Measurements from ENCODE around the gene AQR.

The AQR gene

DNA sequence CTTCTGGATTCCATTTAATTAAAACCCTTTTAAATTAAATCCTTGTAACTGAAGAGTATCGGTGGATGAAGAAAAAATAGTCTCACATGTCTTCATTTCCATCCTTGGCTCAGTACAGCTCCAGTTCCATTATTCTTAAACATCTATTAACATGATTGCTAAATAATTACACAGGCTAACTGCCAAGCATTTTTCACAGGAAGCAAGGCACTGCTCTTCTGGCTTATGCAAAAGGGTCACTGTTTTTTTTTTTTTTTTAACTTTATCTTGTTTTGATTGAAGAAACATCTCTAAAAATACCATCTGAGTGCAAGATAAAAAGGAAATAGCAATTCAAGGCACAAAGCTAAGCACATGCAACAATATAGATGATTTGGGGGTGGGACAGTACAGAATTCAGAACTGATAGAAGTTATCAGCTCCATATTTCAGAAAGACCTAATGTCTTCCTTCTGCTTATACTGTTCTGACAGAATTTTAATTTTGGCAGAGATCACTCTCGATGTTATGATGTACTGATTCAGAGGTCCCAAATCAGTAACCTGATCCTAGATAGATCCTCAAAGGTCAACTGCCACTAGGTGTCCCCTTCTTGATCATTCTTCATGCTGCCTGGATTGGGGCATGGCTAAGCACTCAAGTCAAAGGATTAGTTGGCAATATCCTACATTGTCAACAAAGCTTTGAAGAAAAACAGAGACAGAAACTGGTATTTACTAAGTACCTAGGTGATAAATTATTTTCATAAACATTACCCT lies 116.4 kb downstream of the AQR start:
- H3K4me2 ChIP-seq (ENCODE audit: low read length), result no peak overlapping the region
- H4K20me1 ChIP-seq (ENCODE audit: control insufficient read depth, insufficient read depth, low read depth, low read length), result no peaks in the 10 kb centered on the region
- no peaks in the 10 kb centered on the region for H3K27me3 ChIP-seq (ENCODE audit: control insufficient read depth, low read length)
- no peak overlapping the region for H3K4me3 ChIP-seq (ENCODE audit: low read length)
- H3K4me1 ChIP-seq (ENCODE audit: control insufficient read depth, low read length), result peaks cover 31% of the 10 kb centered on the region
- H3K36me3 ChIP-seq (ENCODE audit: control insufficient read depth, low read length), result peaks cover 35% of the 10 kb centered on the region
- no peaks in the 10 kb centered on the region for H3K79me2 ChIP-seq (ENCODE audit: control insufficient read depth, low read length)
- H3F3A ChIP-seq (ENCODE audit: control insufficient read depth, insufficient read depth), result no peaks in the 10 kb centered on the region
- no peaks in the 10 kb centered on the region for H3K9me3 ChIP-seq (ENCODE audit: control insufficient read depth, insufficient read depth, low read length)
- H3K9me2 ChIP-seq (replicated peaks; ENCODE audit: control insufficient read depth, low read length), result no peaks in the 10 kb centered on the region
- no peak for TF ChIP-seq EZH2phosphoT487 (IDR thresholded peaks at IDR 0.05; ENCODE audit: borderline replicate concordance, low read length)
- peak; percentile 31 for TF ChIP-seq CTCF (IDR thresholded peaks at IDR 0.05; ENCODE audit: low read depth, low read length, poor library complexity, severe bottlenecking)
- no peak overlapping the region for H3K27ac ChIP-seq (ENCODE audit: low read depth, low read length)

DNA sequence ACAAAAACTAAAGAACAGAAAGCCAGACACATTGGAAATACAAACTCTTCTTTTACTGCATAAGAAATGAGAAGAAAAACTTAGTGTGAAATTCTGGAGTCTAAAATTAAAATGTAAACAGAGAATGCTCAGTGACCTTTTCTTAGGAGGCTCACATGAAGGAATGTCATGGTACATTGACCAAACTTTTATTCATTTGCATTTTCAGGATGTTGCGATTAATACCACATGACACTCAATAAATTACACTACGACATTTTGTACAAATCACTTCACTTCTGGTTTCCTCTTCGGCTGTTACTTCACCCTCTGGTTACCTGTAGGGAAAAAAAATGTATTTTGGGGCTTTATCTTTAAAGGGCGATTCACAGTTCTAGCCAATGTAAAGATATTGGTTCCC lies 117.8 kb downstream of the AQR start:
- H3K4me3 ChIP-seq (ENCODE audit: low read length), result 0 out of 2 replicates have a peak overlapping the region, but pooled peaks have one; percentile 1
- no peaks in the 10 kb centered on the region for H3F3A ChIP-seq (ENCODE audit: control insufficient read depth, insufficient read depth)
- no peaks in the 10 kb centered on the region for H3K9me3 ChIP-seq (ENCODE audit: control insufficient read depth, insufficient read depth, low read length)
- H3K9me2 ChIP-seq (replicated peaks; ENCODE audit: control insufficient read depth, low read length), result no peaks in the 10 kb centered on the region
- H3K27ac ChIP-seq (ENCODE audit: low read depth, low read length), result peak overlapping the region; percentile 13
- no peak for TF ChIP-seq EZH2phosphoT487 (IDR thresholded peaks at IDR 0.05; ENCODE audit: borderline replicate concordance, low read length)
- no peak for TF ChIP-seq CTCF (IDR thresholded peaks at IDR 0.05; ENCODE audit: low read depth, low read length, poor library complexity, severe bottlenecking)
- peaks cover 24% of the 10 kb centered on the region for H3K36me3 ChIP-seq (ENCODE audit: control insufficient read depth, low read length)
- H3K4me1 ChIP-seq (ENCODE audit: control insufficient read depth, low read length), result peaks cover 31% of the 10 kb centered on the region
- H3K27me3 ChIP-seq (ENCODE audit: control insufficient read depth, low read length), result no peaks in the 10 kb centered on the region
- no peaks in the 10 kb centered on the region for H3K79me2 ChIP-seq (ENCODE audit: control insufficient read depth, low read length)
- H3K4me2 ChIP-seq (ENCODE audit: low read length), result peak overlapping the region; percentile 20
- no peaks in the 10 kb centered on the region for H4K20me1 ChIP-seq (ENCODE audit: control insufficient read depth, insufficient read depth, low read depth, low read length)

DNA sequence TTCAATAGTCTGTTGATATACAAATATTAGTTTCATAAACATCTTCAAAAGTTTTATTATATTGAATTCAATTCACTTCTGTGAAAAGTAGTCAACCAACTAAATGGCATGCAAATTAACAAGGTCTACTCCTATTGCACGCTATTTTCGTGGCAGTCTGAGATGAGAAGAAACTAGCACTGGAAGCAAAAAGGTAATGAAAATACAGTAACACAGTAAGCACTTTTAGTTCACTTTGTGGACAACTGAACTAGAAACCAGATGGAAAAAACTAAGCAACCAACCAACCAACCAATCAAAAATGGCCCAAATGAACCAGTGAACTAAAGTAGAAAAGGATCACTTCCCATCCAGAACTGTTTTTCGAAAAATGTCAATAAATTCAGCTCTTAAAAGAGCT lies 118.5 kb downstream of the AQR start:
- no peaks in the 10 kb centered on the region for H3F3A ChIP-seq (ENCODE audit: control insufficient read depth, insufficient read depth)
- no peaks in the 10 kb centered on the region for H3K79me2 ChIP-seq (ENCODE audit: control insufficient read depth, low read length)
- H3K4me3 ChIP-seq (ENCODE audit: low read length), result no peak overlapping the region
- TF ChIP-seq CTCF (IDR thresholded peaks at IDR 0.05; ENCODE audit: low read depth, low read length, poor library complexity, severe bottlenecking) (no peak), EZH2phosphoT487 (IDR thresholded peaks at IDR 0.05; ENCODE audit: borderline replicate concordance, low read length) (no peak)
- H3K9me3 ChIP-seq (ENCODE audit: control insufficient read depth, insufficient read depth, low read length), result no peaks in the 10 kb centered on the region
- peaks cover 16% of the 10 kb centered on the region for H3K36me3 ChIP-seq (ENCODE audit: control insufficient read depth, low read length)
- peak overlapping the region; percentile 13; the same call in 1 of the 2 replicates for H3K27ac ChIP-seq (ENCODE audit: low read depth, low read length)
- H3K4me1 ChIP-seq (ENCODE audit: control insufficient read depth, low read length), result peaks cover 31% of the 10 kb centered on the region
- no peaks in the 10 kb centered on the region for H3K27me3 ChIP-seq (ENCODE audit: control insufficient read depth, low read length)
- H3K9me2 ChIP-seq (replicated peaks; ENCODE audit: control insufficient read depth, low read length), result no peaks in the 10 kb centered on the region
- no peaks in the 10 kb centered on the region for H4K20me1 ChIP-seq (ENCODE audit: control insufficient read depth, insufficient read depth, low read depth, low read length)
- H3K4me2 ChIP-seq (ENCODE audit: low read length), result peak overlapping the region; percentile 20; the same call in 1 of the 2 replicates
